Stomach (tissue), 9 donors: ENCODE data around the gene ANKRD28. TPM values are rescaled to one million over a fixed set of nuclear protein-coding genes. Genes with fewer than 3 reads are reported as not detected.

Experiments
- DNase-seq, 2 donors: peaks; one replicate each; pipeline versions ENCODE4 v3.0.0 to v3.0.0-alpha.2; 2013 to 2019
- H3K27ac ChIP-seq, 5 donors: fragments of 200-600 bp in 4 of 5; sonication (generic) in 4 of 5; one replicate each; pipeline ENCODE4 v1.5.1; 2013 to 2019; ENCODE audit warnings: mild to moderate bottlenecking in 1 of 5, moderate library complexity in 1 of 5
- H3K27me3 ChIP-seq, 3 donors: fragments of 200-600 bp; sonication (generic); one replicate each; pipeline ENCODE4 v1.5.1; 2017 to 2019; ENCODE audit warnings: mixed run types in 1 of 3
- H3K36me3 ChIP-seq, 4 donors: fragments of 200-600 bp; sonication (generic); 1 replicate in 3 of 4; 2 replicates in 1 of 4; pipeline ENCODE4 v1.5.1; 2016 to 2019
- H3K4me1 ChIP-seq, 4 donors: fragments of 200-600 bp; sonication (generic); one replicate each; pipeline ENCODE4 v1.5.1; 2016 to 2019
- H3K4me3 ChIP-seq, 4 donors: fragments of 200-600 bp; sonication (generic) in 3 of 4; one replicate each; pipeline ENCODE4 v1.5.1; 2016 to 2019; ENCODE audit warnings: mild to moderate bottlenecking in 1 of 4
- H3K9me3 ChIP-seq, 4 donors: fragments of 200-600 bp; sonication (generic); one replicate each; pipeline ENCODE4 v1.5.1; 2016 to 2019
- EP300 ChIP-seq: sonication (generic); formaldehyde crosslinking; IDR thresholded peaks from one replicate; pipeline ENCODE4 v1.6.1; 2017; ENCODE audit warnings: antibody characterized with exemption
- POLR2A ChIP-seq, 4 donors: fragments of 450-650 bp; IDR thresholded peaks; one replicate each; pipeline ENCODE4 v1.6.1; 2016; ENCODE audit warnings: antibody characterized with exemption in 4 of 4, control low read depth in 2 of 4, mild to moderate bottlenecking in 1 of 4, moderate library complexity in 1 of 4
- POLR2AphosphoS5 ChIP-seq, 3 donors: sonication (generic); formaldehyde crosslinking; IDR thresholded peaks; one replicate each; pipeline ENCODE4 v1.6.1; 2016; ENCODE audit warnings: antibody characterized with exemption in 3 of 3
- WGBS, 5 donors: extraction: QIAGEN DNeasy Blood & Tissue Kit in 3 of 5; methylation state at CpG; one replicate each; pipeline versions ENCODE4 v1.1.5 to v1.1.7; 2013 to 2018; 5-methylcytosine and 5-hydroxymethylcytosine counted together
- intact Hi-C: fragments of 100-400 bp; cut with DNase I; formaldehyde crosslinking; loops from one replicate; pipeline ENCODE4 v1.15.1; 2023; ENCODE audit warnings: low total_unique reads
- polyA plus RNA-seq, 3 donors: library from polyadenylated mRNA; stranded (reverse); fragments of 200-250 nt; gene quantifications; one replicate each; pipeline ENCODE4 v1.2.3, GENCODE V29; 2013
- total RNA-seq, 5 donors: library from RNA; depleted of rRNA; stranded (reverse); fragments of >200 nt; gene quantifications; one replicate each; pipeline versions ENCODE4 v1.1.0 to v1.2.3, GENCODE V29; 2014 to 2016
- TF ChIP-seq, protein P1 (sequence below), 7 experiments: fragments of 450-650 bp in 4 of 7; fragments of 200-600 bp in 3 of 7; sonication (generic) in 3 of 7; IDR thresholded peaks; one replicate each; pipeline ENCODE4 v1.5.1; 2016 to 2019; ENCODE audit warnings: antibody characterized with exemption in 7 of 7, control low read depth in 2 of 7, mild to moderate bottlenecking in 1 of 7
- donor health status: healthy with polysubstance abuse.
- donor health status: Bipolar disorder and iron deficiency.
- donor health status: healthy.

The ANKRD28 gene
- total and polyA plus RNA-seq, 8 donors = 6.8 to 102 (median 16.6) TPM

DNA sequence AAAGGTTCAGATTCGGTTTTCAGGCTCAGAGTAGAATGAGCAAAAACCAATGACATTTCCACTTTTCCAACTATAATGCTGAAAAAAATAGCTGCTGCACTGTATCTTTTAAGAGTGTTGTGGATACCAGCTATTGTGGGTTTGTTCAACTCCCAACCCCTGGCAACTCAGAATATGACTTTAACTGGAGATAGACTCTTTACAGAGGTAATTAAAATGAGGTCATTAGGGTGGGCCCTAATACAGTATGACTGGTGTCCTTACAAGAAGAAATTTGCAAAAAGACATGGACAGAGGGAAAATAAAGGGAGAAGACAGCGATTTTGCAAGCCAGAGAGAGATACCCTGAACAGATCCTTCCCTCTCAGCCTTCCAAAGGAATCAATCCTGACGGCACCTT lies 39.5 kb downstream of the ANKRD28 start:
- no peak overlapping the region for H3K27ac ChIP-seq

DNA sequence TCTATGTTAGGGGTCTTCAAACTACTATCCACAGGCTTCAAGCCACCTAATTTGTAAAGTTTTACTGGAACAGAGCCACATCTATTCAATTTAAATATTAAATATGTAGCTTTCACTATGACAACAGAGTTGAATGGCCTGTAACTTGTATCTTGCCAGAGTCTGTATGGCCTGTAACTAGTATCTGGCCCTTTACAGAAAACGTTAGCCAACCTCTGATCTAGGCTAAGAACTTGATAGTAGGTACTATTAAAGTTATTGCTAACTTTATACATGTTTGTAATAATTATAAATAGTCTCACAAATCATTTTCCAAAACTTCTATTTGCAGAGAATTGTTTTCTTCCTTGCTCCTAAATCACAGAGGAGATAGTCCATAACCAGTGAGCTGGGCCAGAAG lies 40.0 kb downstream of the ANKRD28 start:
- peaks cover 0 to 20% (median 12%) of the 10 kb centered on the region in 4 donors for H3K4me1 ChIP-seq
- intact Hi-C loops = no loop called here
- TF ChIP-seq, protein P1, sequence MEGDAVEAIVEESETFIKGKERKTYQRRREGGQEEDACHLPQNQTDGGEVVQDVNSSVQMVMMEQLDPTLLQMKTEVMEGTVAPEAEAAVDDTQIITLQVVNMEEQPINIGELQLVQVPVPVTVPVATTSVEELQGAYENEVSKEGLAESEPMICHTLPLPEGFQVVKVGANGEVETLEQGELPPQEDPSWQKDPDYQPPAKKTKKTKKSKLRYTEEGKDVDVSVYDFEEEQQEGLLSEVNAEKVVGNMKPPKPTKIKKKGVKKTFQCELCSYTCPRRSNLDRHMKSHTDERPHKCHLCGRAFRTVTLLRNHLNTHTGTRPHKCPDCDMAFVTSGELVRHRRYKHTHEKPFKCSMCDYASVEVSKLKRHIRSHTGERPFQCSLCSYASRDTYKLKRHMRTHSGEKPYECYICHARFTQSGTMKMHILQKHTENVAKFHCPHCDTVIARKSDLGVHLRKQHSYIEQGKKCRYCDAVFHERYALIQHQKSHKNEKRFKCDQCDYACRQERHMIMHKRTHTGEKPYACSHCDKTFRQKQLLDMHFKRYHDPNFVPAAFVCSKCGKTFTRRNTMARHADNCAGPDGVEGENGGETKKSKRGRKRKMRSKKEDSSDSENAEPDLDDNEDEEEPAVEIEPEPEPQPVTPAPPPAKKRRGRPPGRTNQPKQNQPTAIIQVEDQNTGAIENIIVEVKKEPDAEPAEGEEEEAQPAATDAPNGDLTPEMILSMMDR (IDR thresholded peaks at IDR 0.05) = no peak
- no peak for TF ChIP-seq POLR2AphosphoS5 (IDR thresholded peaks at IDR 0.05)
- no peak for TF ChIP-seq POLR2A (IDR thresholded peaks at IDR 0.05)
- no peak for TF ChIP-seq EP300
- no peak overlapping the region for H3K27ac ChIP-seq
- no peaks in the 10 kb centered on the region for H3K9me3 ChIP-seq
- 56 to 91% (median 70%) methylated on average over 1 of the region's 1 CpG for WGBS, 5 donors
- H3K36me3 ChIP-seq = peaks cover 0 to 5% (median 3%) of the 10 kb centered on the region in 4 donors
- no peak for DNase-seq
- no peaks in the 10 kb centered on the region for H3K27me3 ChIP-seq
- H3K4me3 ChIP-seq = no peak overlapping the region

More for the DNA sequence above, 39.5 kb downstream of the ANKRD28 start:
- Histone ChIP-seq H3K36me3 (peaks cover 0 to 5% (median 3%) of the 10 kb centered on the region in 4 donors), H3K9me3 (no peaks in the 10 kb centered on the region), H3K27me3 (no peaks in the 10 kb centered on the region), H3K4me1 (peaks cover 0 to 17% (median 8%) of the 10 kb centered on the region in 4 donors), H3K4me3 (no peak overlapping the region)
- no peak for DNase-seq
- intact Hi-C loops = no loop called here
- TF ChIP-seq, protein P1 (IDR thresholded peaks at IDR 0.05) = no peak
- TF ChIP-seq EP300 (no peak), POLR2A (IDR thresholded peaks at IDR 0.05) (no peak), POLR2AphosphoS5 (IDR thresholded peaks at IDR 0.05) (no peak)
- 73 to 89% (median 82%) methylated on average over 3 of the region's 3 CpGs for WGBS, 5 donors

DNA sequence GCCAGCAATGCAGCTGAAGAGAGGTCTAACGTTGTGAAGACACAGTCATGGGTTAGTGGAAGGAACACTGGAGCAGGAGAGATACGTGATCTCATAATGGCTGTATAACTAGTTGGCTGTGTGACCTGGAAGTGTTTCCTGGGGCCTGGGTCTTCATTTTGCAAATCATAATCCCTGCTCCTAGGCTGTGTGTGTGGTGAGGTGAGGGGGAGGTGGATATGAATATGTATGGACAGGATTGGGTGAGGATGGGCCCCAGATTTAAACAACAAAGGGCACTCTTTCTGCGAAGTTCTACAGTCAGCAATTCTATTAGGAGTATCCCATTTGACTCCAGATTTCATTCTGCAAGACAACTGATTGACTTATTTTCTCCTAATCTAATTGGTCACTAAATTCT lies 41.3 kb downstream of the ANKRD28 start:
- Histone ChIP-seq H3K36me3 (peaks cover 0 to 6% (median 3%) of the 10 kb centered on the region in 4 donors), H3K9me3 (no peaks in the 10 kb centered on the region), H3K27me3 (no peaks in the 10 kb centered on the region), H3K4me1 (peaks cover 0 to 26% (median 17%) of the 10 kb centered on the region in 4 donors), H3K4me3 (no peak overlapping the region), H3K27ac (no peak overlapping the region)
- intact Hi-C loops = no loop called here
- 79 to 90% (median 85%) methylated on average over 3 of the region's 3 CpGs for whole genome bisulfite sequencing, 5 donors
- TF ChIP-seq, protein P1 (IDR thresholded peaks at IDR 0.05) = no peak
- no peak for TF ChIP-seq EP300
- no peak for TF ChIP-seq POLR2A (IDR thresholded peaks at IDR 0.05)
- TF ChIP-seq POLR2AphosphoS5 (IDR thresholded peaks at IDR 0.05) = no peak
- no peak for DNase-seq

DNA sequence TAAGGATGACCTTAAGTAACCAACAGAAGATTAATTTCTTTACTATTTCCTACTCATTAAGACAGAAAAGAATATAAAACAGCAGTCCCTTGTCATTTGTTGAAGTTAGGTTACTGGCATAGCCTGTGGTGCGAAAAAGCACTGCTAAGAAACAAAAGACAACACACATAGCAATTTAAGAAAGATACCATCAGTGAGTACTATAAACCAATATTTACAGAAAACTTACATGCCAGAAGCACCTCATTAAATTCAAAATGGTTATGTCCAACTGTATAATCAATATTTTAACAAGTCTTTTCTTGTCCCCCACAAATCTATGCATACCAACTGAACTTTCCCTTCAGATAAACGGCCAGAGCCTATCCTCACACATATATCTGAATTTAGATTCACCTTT lies 42.0 kb downstream of the ANKRD28 start:
- Histone ChIP-seq H3K36me3 (peaks cover 0 to 13% (median 4%) of the 10 kb centered on the region in 4 donors), H3K9me3 (no peaks in the 10 kb centered on the region), H3K4me3 (no peak overlapping the region), H3K27ac (no peak overlapping the region), H3K27me3 (no peaks in the 10 kb centered on the region), H3K4me1 (peaks cover 0 to 26% (median 17%) of the 10 kb centered on the region in 4 donors)
- 39 to 71% (median 56%) methylated on average over 2 of the region's 2 CpGs for WGBS, 5 donors
- TF ChIP-seq, protein P1 (IDR thresholded peaks at IDR 0.05) = no peak
- no peak for TF ChIP-seq EP300
- TF ChIP-seq POLR2A (IDR thresholded peaks at IDR 0.05) = no peak
- TF ChIP-seq POLR2AphosphoS5 (IDR thresholded peaks at IDR 0.05) = no peak
- DNase-seq = no peak
- intact Hi-C loops = no loop called here
